Cardiac muscle cell (in vitro differentiated cells and primary cell): Measurements from ENCODE around the gene PTPRT. TPM values are rescaled to one million over a fixed set of nuclear protein-coding genes. Genes with fewer than 3 reads are reported as not detected.

Experiments used
- DNase-seq, 2 donors: peaks; one replicate each; pipeline versions ENCODE4 v3.0.0 to v3.0.0-alpha.2; 2010 to 2017; ENCODE audit warnings: low read depth in 1 of 2, low spot score in 1 of 2
- H3K27ac ChIP-seq: fragments of 200-600 bp; sonication (generic); 2 replicates; pipeline ENCODE4 v1.5.1; 2016
- H3K27me3 ChIP-seq: fragments of 200-600 bp; sonication (generic); 2 replicates; pipeline ENCODE4 v1.6.0; 2016; ENCODE audit warnings: control low read depth
- H3K36me3 ChIP-seq: fragments of 200-600 bp; sonication (generic); 2 replicates; pipeline ENCODE4 v1.5.1; 2016; ENCODE audit warnings: control low read depth
- H3K4me1 ChIP-seq: fragments of 200-600 bp; sonication (generic); 2 replicates; pipeline ENCODE4 v1.8.1; 2017; ENCODE audit warnings: low read depth, mild to moderate bottlenecking, mixed run types
- H3K4me3 ChIP-seq: fragments of 200-600 bp; sonication (generic); 2 replicates; pipeline ENCODE4 v1.5.1; 2016; ENCODE audit warnings: mild to moderate bottlenecking
- H3K9me3 ChIP-seq: fragments of 200-600 bp; sonication (generic); 2 replicates; pipeline ENCODE4 v1.5.1; 2017; ENCODE audit warnings: low read depth, mild to moderate bottlenecking, control low read depth
- polyA plus RNA-seq: library from polyadenylated mRNA; unstranded; fragments of >200 nt; fragmentation: Nextera tagmentation; extraction: Ambion mirVana; gene quantifications from 2 replicates; pipeline ENCODE4 v1.2.1, GENCODE V29; 2016
- total RNA-seq: library from RNA; depleted of rRNA; stranded (reverse); fragments of >200 nt; gene quantifications from 2 replicates; pipeline ENCODE4 v1.2.3, GENCODE V29; 2016
- TF ChIP-seq, protein P1 (sequence below): IDR thresholded peaks from 2 replicates; pipeline ENCODE4 v1.5.1; 2012; ENCODE audit warnings: low read depth, mild to moderate bottlenecking, low read length

PTPRT gene
- total and polyA plus RNA-seq, 2 experiments from 2014 or later = 0.30 to 1.4 TPM

DNA sequence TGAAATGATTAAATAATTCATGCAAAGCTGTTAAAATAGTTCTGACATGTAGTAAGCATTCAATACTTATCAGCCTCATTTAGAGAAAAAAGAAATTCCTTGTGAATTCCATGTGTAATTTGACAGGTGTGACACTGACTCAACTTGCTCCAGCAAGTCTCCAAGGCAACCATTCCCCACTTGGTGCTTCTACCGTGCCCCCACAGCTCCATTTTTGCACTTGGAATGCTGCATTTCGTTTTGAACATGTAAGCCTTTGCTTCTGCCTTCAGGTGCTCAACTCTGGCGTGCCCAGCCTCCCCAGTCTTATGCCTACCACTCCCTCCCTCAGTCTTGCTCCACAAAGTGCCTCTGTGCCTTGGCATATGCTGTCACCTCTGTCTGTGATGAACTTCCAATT is 810.9 kb downstream of the PTPRT start:
- Histone ChIP-seq H3K27me3 (no peaks in the 10 kb centered on the region), H3K4me3 (no peak overlapping the region), H3K9me3 (no peaks in the 10 kb centered on the region), H3K4me1 (no peaks in the 10 kb centered on the region), H3K27ac (no peak overlapping the region), H3K36me3 (no peaks in the 10 kb centered on the region)
- no peak for DNase-seq
- TF ChIP-seq, protein P1, sequence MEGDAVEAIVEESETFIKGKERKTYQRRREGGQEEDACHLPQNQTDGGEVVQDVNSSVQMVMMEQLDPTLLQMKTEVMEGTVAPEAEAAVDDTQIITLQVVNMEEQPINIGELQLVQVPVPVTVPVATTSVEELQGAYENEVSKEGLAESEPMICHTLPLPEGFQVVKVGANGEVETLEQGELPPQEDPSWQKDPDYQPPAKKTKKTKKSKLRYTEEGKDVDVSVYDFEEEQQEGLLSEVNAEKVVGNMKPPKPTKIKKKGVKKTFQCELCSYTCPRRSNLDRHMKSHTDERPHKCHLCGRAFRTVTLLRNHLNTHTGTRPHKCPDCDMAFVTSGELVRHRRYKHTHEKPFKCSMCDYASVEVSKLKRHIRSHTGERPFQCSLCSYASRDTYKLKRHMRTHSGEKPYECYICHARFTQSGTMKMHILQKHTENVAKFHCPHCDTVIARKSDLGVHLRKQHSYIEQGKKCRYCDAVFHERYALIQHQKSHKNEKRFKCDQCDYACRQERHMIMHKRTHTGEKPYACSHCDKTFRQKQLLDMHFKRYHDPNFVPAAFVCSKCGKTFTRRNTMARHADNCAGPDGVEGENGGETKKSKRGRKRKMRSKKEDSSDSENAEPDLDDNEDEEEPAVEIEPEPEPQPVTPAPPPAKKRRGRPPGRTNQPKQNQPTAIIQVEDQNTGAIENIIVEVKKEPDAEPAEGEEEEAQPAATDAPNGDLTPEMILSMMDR = no peak

GRCh38 chr20:42376131-42376530 is 813.6 kb downstream of the PTPRT start:
- DNase-seq = no peak
- no peak overlapping the region for H3K27ac ChIP-seq
- H3K4me3 ChIP-seq = no peak overlapping the region
- H3K36me3 ChIP-seq = no peaks in the 10 kb centered on the region
- no peaks in the 10 kb centered on the region for H3K4me1 ChIP-seq
- H3K27me3 ChIP-seq = no peaks in the 10 kb centered on the region
- TF ChIP-seq, protein P1 = no peak
- no peaks in the 10 kb centered on the region for H3K9me3 ChIP-seq

- Histone ChIP-seq H3K27ac (no peak overlapping the region), H3K27me3 (peaks cover 3% of the 10 kb centered on the region), H3K4me1 (no peaks in the 10 kb centered on the region), H3K36me3 (no peaks in the 10 kb centered on the region), H3K4me3 (no peak overlapping the region), H3K9me3 (no peaks in the 10 kb centered on the region)
- TF ChIP-seq, protein P1 = no peak
- DNase-seq = no peak
Observed at GRCh38 chr20:42373049-42373448, 816.7 kb downstream of the PTPRT start.

GRCh38 chr20:42370075-42370474 is 819.6 kb downstream of the PTPRT start:
- Histone ChIP-seq H3K36me3 (no peaks in the 10 kb centered on the region), H3K9me3 (no peaks in the 10 kb centered on the region), H3K27me3 (peaks cover 6% of the 10 kb centered on the region), H3K4me3 (no peak overlapping the region), H3K4me1 (no peaks in the 10 kb centered on the region), H3K27ac (no peak overlapping the region)
- no peak for DNase-seq
- TF ChIP-seq, protein P1 = no peak

DNA sequence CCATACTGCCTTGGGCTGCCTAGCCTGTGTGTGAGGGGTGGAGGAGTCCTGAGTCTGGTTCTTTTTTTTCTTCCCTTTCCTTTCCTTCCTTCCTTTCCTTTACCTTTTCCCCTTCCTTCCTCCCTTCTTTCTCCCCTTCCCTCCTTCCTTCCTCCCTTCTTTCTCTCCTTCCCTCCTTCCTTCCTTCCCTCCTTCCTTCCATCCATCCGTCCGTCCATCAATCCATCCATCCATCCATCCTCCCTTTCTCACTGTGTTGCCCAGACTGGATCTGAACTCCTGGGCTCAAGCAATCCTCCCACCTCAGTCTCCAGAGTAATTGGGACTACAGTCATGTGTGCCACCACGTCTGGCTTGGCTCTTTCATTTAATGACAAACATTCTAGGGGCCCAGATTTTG is 820.8 kb downstream of the PTPRT start:
- TF ChIP-seq, protein P1 = no peak
- Histone ChIP-seq H3K27ac (no peak overlapping the region), H3K36me3 (no peaks in the 10 kb centered on the region), H3K27me3 (peaks cover 6% of the 10 kb centered on the region), H3K4me1 (no peaks in the 10 kb centered on the region), H3K9me3 (no peaks in the 10 kb centered on the region), H3K4me3 (no peak overlapping the region)
- DNase-seq = no peak

DNA sequence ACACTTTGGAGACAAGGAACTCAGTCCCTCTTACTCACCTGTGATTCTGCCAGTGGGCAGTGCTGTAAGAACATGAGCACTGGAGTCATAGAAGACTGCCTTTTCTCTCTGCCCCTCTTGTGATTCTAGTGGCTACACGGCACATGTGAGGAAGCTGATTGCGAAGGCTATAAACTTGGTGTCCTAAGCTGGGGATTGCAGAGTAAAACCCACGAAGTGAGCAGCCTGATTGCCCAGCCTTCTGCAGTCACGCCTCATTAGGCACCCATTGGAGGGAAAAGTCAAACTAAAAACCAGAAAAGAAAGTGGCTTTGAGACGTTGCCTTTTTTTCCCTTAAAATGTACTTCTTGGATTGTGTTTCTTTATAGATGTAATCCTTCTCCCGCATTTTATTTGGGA is 823.1 kb downstream of the PTPRT start:
- DNase-seq = no peak
- Histone ChIP-seq H3K9me3 (no peaks in the 10 kb centered on the region), H3K27me3 (peaks cover 6% of the 10 kb centered on the region), H3K4me1 (no peaks in the 10 kb centered on the region), H3K4me3 (no peak overlapping the region), H3K36me3 (no peaks in the 10 kb centered on the region), H3K27ac (no peak overlapping the region)
- TF ChIP-seq, protein P1 = no peak
